Adrenal gland (tissue), 5 donors: Measurements from ENCODE around the gene PSTPIP2.

Experiments
- POLR2A ChIP-seq, 2 donors: fragments of 450-650 bp; IDR thresholded peaks; one replicate each; pipeline ENCODE4 v1.6.1; 2017; ENCODE audit warnings: antibody characterized with exemption in 2 of 2, mild to moderate bottlenecking in 2 of 2, moderate library complexity in 1 of 2
- TF ChIP-seq, protein P1 (sequence below), 6 experiments: fragments of 450-650 bp in 4 of 6; fragments of 200-600 bp in 2 of 6; sonication (generic) in 1 of 6; IDR thresholded peaks; 1 replicate in 5 of 6; 2 replicates in 1 of 6; pipeline versions ENCODE4 v1.5.1 to v1.8.0; 2016 to 2021; ENCODE audit warnings: antibody characterized with exemption in 6 of 6, mild to moderate bottlenecking in 2 of 6, moderate library complexity in 1 of 6
- donor health status: DM: no; HTN: no; CAD: no.

DNA sequence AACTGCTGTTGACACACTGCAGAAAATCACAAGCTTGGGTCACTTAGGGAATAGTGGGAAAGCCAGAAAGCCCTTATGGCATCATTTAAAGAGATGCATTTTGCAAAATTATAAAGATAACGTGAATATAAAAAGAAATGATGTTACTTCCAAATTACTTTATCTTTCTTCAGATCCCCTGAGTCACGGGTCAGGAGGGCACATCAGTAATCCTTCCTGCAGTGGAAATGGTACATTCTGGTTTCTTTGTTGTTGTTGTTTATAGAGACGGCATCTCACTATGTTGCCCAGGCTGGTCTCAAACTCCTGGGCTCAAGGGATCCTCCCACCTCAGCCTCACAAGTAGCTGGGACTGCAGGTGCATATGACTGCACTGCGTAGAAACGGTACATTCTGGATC is 95.1 kb downstream of the PSTPIP2 start:
- no peak for TF ChIP-seq POLR2A (IDR thresholded peaks at IDR 0.05)
- TF ChIP-seq, protein P1, sequence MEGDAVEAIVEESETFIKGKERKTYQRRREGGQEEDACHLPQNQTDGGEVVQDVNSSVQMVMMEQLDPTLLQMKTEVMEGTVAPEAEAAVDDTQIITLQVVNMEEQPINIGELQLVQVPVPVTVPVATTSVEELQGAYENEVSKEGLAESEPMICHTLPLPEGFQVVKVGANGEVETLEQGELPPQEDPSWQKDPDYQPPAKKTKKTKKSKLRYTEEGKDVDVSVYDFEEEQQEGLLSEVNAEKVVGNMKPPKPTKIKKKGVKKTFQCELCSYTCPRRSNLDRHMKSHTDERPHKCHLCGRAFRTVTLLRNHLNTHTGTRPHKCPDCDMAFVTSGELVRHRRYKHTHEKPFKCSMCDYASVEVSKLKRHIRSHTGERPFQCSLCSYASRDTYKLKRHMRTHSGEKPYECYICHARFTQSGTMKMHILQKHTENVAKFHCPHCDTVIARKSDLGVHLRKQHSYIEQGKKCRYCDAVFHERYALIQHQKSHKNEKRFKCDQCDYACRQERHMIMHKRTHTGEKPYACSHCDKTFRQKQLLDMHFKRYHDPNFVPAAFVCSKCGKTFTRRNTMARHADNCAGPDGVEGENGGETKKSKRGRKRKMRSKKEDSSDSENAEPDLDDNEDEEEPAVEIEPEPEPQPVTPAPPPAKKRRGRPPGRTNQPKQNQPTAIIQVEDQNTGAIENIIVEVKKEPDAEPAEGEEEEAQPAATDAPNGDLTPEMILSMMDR (IDR thresholded peaks at IDR 0.05): no peak
